Posterior vena cava (tissue), 2 donors: ENCODE data around the gene ARL2BP. TPM values are rescaled to one million over a fixed set of nuclear protein-coding genes. Genes with fewer than 3 reads are reported as not detected.

Source experiments
- DNase-seq: peaks from one replicate; pipeline ENCODE4 v3.0.0-alpha.2; 2020; ENCODE audit warnings: low spot score
- intact Hi-C, 2 donors: fragments of 100-400 bp; cut with DNase I; formaldehyde crosslinking; loops; one replicate each; pipeline versions ENCODE4 v1.14.1 to v1.14.2; 2022 to 2023
- total RNA-seq, 2 donors: library from RNA; stranded (reverse); fragmentation: NEBNext Ultra II Directional; extraction: Animal tissue kit (Norgen Biotek cat#: 25700); gene quantifications; one replicate each; pipeline ENCODE4 v1.2.1, GENCODE V29; 2021
- donor health status: DM: yes; HTN: yes; CAD: no.
- donor health status: DM: yes; HTN: yes; CAD: no.

The ARL2BP gene
- total RNA-seq, 2 donors from 2014 or later: 48.4 to 49.6 TPM

DNA sequence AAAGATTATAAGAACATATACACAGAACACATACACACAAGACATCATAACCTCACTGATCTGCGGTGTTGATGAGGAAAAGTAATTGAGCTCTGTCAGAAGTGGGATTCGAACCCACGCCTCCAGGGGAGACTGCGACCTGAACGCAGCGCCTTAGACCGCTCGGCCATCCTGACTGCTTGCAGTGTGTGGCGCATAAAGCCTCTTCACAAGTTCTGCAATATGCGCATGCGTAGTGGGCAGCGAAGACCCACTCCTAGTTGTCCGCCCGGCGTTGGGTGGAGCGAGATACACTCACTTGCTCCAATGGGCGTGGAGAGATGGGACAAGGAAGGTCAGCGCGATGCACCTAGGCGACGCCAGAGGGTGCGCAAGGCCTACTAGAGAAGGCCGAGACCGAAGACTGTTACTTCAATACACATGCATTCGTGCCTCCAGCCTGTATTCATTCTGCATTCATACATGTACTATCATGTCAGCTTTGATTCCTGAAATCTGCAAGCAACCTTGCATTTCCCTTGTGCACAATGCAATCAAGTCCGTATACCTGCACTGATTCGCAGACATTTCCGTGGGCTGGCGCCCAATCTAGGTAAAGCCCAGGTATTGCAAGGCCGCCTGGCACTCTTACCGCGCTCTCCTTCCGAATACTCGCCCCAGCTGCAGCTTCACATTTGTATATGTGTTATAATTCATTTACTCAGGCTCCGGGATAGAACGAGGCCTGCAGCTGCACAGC, 55.5 kb downstream of the ARL2BP start:
- intact Hi-C loops: loop anchor here (2.0 to 5.0 kb wide), 4 partner anchors 87 to 122 kb away; no protein-coding TSS in a partner anchor
- peak; percentile 99 for DNase-seq

DNA sequence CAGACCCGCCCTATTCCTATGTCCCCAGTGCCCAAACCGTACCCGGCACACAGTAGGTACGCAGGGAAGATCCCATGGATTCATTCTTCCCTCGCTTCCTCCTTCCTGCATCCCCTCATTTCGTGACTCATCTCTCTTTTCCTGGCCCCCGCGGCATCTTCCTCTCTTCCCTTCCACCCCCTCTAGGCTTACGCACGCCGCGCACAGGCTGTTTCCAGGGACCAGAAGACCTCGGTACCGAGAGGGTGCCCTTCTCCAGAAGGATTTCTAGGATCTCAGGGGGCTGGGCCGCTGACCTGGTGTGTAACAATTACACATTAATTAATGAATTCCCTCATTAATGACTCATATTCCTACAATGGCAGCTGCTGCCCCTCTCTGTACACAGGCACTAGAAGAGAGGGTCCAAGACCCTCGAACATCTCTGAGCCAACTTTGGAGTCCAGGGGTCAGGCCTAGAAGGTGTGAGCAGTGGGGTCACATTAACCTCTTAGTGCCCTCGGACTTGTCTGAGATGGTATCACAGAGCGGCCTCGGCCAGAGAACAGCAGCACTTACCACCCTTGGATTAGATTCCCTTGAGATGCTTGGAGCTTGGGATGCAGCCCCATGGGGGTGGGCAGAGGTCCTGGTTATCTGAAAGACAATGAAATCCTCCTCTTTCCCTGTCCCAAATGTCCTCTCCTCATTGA, 56.2 kb downstream of the ARL2BP start:
- peak; percentile 85 for DNase-seq
- intact Hi-C loops: loop anchor here (2.0 to 5.0 kb wide), 4 partner anchors 86 to 122 kb away; no protein-coding TSS in a partner anchor

Other genes starting within 250 kb of the ARL2BP start
- gene CPNE2, start 152.7 kb upstream of the ARL2BP start, total RNA-seq: 10 to 100 TPM; 26.7 to 28.4 TPM
- gene PSME3IP1, start 59.2 kb upstream of the ARL2BP start, total RNA-seq: 10 to 100 TPM; 56.0 to 56.1 TPM
- 10 to 100 TPM; 26.8 to 27.6 TPM for gene RSPRY1, start 58.9 kb upstream of the ARL2BP start, total RNA-seq
- 1 to 10 TPM; 1.7 to 3.8 TPM for gene PLLP, start 39.4 kb downstream of the ARL2BP start, total RNA-seq
- gene CCL22, start 113.5 kb downstream of the ARL2BP start, total RNA-seq: under 1 TPM; 0.19 to 0.46 TPM
- gene CX3CL1, start 127.2 kb downstream of the ARL2BP start, total RNA-seq: 10 to 100 TPM; 36.2 to 45.2 TPM
- gene CCL17, start 159.5 kb downstream of the ARL2BP start, total RNA-seq: not detected
- gene CIAPIN1, start 202.1 kb downstream of the ARL2BP start, total RNA-seq: 10 to 100 TPM; 23.5 to 33.4 TPM
- 10 to 100 TPM; 30.1 to 39.6 TPM for gene COQ9, start 202.2 kb downstream of the ARL2BP start, total RNA-seq
- gene POLR2C, start 217.4 kb downstream of the ARL2BP start, total RNA-seq: 10 to 100 TPM; 39.4 to 40.3 TPM
- 10 to 100 TPM; 29.2 to 31.1 TPM for gene DOK4, start 241.2 kb downstream of the ARL2BP start, total RNA-seq